Nephron (organoid): ENCODE data around the gene ZNF335.

Experiments used
- H3K27ac Mint-ChIP-seq, 3 experiments: 2 replicates each; pipeline ENCODE4 v1.8.0; 2020; ENCODE audit warnings: mixed read lengths in 3 of 3, mild to moderate bottlenecking in 2 of 3, moderate library complexity in 1 of 3
- H3K27me3 Mint-ChIP-seq: 2 replicates; pipeline ENCODE4 v1.8.0; 2021; ENCODE audit warnings: low read depth, mild to moderate bottlenecking, moderate library complexity, mixed read lengths
- H3K36me3 Mint-ChIP-seq: 2 replicates; pipeline ENCODE4 v1.8.0; 2020; ENCODE audit warnings: low read depth, mixed read lengths
- H3K4me1 Mint-ChIP-seq: 2 replicates; pipeline ENCODE4 v1.8.0; 2020; ENCODE audit warnings: mixed read lengths
- H3K4me3 Mint-ChIP-seq, 3 experiments: 2 replicates each; pipeline ENCODE4 v1.8.0; 2020; ENCODE audit warnings: mild to moderate bottlenecking in 3 of 3, mixed read lengths in 3 of 3, moderate library complexity in 2 of 3
- H3K9me3 Mint-ChIP-seq: 2 replicates; pipeline ENCODE4 v1.8.0; 2020; ENCODE audit warnings: mixed read lengths
- TF ChIP-seq, protein P1 (sequence below), 3 experiments: fragments of 200-600 bp; sonication (generic); IDR thresholded peaks; one replicate each; pipeline ENCODE4 v1.5.0; 2021; ENCODE audit warnings: antibody characterized with exemption in 3 of 3; ENCODE audit not compliant: unreplicated experiment in 3 of 3

The ZNF335 gene

DNA sequence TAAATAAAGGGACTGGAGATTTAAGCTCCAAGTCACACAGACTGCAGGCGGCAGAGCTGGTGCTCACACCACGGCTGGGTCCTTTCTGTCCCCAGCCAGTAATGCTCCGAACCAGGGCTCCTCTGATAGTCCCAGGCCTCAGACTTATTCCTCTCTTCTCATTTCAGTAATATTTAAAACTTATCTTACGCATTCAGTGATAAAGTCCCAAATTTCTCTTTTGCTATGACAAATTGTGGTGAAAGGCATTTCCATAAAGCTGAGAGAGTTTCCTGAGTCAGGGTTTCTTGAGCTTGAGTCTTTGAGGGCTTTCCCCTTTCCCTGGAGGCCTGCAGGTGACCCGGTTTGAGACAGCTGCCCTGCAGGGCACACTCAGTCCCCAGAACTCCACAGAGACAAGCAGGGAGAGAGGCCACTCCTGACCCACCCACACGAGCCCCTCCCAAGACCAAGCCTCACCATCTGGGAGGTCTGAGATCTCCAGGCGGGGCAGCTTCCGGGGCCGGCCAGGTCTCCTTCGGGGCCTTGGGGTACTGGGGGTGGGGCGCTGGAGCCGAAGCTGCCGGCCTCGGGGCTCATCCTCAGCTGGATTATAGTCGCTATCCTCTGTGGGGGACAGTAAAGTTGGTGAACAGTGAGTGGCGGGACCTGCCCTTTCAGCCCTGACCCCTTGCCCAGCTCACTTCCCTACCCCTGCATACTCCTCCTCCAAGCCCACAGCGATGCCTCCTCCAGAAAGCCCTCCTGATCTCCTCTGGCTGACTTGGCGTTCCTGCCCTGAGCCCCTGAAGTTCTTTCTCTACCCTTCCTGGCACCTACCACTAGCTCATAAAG is 6.6 kb downstream of the ZNF335 start:
- TF ChIP-seq, protein P1, sequence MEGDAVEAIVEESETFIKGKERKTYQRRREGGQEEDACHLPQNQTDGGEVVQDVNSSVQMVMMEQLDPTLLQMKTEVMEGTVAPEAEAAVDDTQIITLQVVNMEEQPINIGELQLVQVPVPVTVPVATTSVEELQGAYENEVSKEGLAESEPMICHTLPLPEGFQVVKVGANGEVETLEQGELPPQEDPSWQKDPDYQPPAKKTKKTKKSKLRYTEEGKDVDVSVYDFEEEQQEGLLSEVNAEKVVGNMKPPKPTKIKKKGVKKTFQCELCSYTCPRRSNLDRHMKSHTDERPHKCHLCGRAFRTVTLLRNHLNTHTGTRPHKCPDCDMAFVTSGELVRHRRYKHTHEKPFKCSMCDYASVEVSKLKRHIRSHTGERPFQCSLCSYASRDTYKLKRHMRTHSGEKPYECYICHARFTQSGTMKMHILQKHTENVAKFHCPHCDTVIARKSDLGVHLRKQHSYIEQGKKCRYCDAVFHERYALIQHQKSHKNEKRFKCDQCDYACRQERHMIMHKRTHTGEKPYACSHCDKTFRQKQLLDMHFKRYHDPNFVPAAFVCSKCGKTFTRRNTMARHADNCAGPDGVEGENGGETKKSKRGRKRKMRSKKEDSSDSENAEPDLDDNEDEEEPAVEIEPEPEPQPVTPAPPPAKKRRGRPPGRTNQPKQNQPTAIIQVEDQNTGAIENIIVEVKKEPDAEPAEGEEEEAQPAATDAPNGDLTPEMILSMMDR (IDR thresholded peaks at IDR 0.05; ENCODE audit: unreplicated experiment in 3 of 3) = no peak
- H3K36me3 Mint-ChIP-seq = peaks cover 32% of the 10 kb centered on the region
- H3K4me1 Mint-ChIP-seq = peaks cover 6% of the 10 kb centered on the region
- H3K27ac Mint-ChIP-seq = no peak overlapping the region
- no peak overlapping the region for H3K4me3 Mint-ChIP-seq
- no peaks in the 10 kb centered on the region for H3K27me3 Mint-ChIP-seq
- H3K9me3 Mint-ChIP-seq = no peaks in the 10 kb centered on the region

DNA sequence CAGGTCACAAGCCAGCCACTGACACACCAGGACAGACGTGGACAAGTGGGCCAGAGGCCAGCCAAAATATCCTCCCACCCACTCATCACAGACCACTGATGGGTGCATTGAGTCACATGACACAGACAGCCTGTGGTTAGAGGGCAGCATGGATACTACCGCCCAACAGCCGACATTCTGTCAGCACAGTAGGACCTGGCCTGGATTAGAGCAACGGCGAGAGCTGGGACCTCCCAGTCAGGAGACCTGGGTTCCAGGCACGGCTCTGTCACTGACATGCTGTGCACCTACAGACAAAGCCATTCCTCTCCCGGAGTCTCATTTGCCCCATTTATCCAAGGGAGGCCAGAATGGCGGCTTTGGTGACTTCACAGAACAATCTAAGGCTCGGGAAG is 8.0 kb downstream of the ZNF335 start:
- H3K9me3 Mint-ChIP-seq = no peaks in the 10 kb centered on the region
- TF ChIP-seq, protein P1 (IDR thresholded peaks at IDR 0.05; ENCODE audit: unreplicated experiment in 3 of 3) = no peak
- no peak overlapping the region for H3K27ac Mint-ChIP-seq
- H3K27me3 Mint-ChIP-seq = no peaks in the 10 kb centered on the region
- H3K4me1 Mint-ChIP-seq = no peaks in the 10 kb centered on the region
- H3K4me3 Mint-ChIP-seq = no peak overlapping the region
- peaks cover 46% of the 10 kb centered on the region for H3K36me3 Mint-ChIP-seq

DNA sequence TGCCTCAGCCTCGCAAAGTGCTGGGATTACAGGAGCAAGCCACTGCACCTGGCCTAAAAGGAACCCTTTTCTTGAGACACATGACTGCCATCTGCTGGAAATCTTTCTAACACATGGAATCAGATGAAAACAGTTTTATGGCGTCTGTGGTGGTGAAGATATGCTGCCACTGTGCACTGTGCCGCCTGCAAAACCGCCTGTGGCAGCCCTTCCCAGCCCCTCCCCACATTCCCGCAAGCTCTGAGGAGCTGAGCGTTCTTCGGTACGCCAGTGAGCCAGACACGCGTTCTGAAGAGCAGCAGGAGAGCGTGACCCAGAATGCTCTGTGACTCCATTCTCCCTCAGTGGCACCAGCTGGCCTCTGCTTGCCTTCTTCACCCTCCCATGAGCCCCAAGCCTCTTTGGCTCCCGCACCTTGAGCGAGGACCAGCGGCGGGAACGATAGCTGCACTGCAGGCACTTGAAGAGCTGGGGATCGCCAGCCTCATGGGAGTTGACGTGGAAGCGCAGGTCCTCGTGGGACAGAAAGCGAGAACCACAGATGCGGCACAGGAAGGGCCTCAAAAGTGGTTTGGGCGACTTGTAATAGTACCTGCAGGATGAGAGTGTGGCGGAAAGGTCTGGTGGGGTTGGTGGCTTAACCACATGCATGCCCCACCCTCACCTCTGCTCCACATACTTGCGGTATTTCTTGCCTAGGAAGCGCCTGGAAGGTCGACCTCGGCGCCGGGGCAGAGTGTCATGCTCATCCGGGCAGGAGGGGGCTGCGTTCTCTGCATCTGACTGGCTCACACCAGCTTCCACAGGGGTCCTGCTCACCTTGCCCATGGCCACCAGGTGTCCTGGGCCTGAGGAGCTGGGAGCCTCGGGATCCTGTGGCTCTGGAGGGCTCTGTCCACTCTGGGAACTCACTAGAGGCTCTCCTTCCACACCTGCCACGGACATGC is 8.7 kb downstream of the ZNF335 start:
- TF ChIP-seq, protein P1 (IDR thresholded peaks at IDR 0.05; ENCODE audit: unreplicated experiment in 3 of 3) = peak; percentile 33 to 54 (median 36)
- peaks cover 53% of the 10 kb centered on the region for H3K36me3 Mint-ChIP-seq
- H3K4me3 Mint-ChIP-seq = no peak overlapping the region
- no peak overlapping the region for H3K27ac Mint-ChIP-seq
- H3K9me3 Mint-ChIP-seq = no peaks in the 10 kb centered on the region
- H3K27me3 Mint-ChIP-seq = no peaks in the 10 kb centered on the region
- no peaks in the 10 kb centered on the region for H3K4me1 Mint-ChIP-seq

DNA sequence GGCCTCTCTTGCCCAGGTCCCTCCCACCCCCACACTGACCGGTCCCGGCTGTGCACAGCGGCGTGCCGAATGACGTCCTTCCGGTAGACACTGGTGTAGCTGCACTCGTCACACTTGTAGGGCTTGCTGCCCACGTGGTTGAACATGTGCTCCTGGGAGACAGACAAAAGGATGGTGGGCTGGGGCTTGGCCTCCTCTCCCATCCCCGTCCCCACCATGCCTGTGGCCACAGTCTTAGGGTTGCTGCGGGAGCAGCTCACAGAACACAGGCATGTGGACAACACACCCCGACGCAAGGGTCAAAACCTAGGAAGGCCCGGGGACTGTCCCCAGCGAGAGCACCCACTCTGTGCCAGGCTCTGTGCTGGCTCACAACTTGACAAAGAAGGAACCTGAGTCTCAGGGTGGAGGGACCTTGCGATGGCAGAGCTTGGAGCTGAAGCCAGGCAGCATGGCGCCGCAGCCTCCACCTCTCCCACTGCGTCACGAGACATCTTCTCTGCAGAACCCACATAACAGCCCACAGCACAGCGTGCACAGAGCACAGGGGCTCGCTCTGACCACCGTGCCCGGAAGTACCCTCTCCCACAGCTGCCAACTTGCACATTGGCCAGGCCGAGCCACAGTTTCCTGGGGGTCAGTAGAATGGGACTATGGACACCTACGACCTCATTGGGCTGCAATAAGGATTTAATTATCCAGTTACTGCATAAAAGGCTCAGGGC is 9.8 kb downstream of the ZNF335 start:
- peaks cover 54% of the 10 kb centered on the region for H3K36me3 Mint-ChIP-seq
- H3K4me3 Mint-ChIP-seq = no peak overlapping the region
- H3K27ac Mint-ChIP-seq = no peak overlapping the region
- TF ChIP-seq, protein P1 (IDR thresholded peaks at IDR 0.05; ENCODE audit: unreplicated experiment in 3 of 3) = no peak
- no peaks in the 10 kb centered on the region for H3K9me3 Mint-ChIP-seq
- no peaks in the 10 kb centered on the region for H3K4me1 Mint-ChIP-seq
- no peaks in the 10 kb centered on the region for H3K27me3 Mint-ChIP-seq

DNA sequence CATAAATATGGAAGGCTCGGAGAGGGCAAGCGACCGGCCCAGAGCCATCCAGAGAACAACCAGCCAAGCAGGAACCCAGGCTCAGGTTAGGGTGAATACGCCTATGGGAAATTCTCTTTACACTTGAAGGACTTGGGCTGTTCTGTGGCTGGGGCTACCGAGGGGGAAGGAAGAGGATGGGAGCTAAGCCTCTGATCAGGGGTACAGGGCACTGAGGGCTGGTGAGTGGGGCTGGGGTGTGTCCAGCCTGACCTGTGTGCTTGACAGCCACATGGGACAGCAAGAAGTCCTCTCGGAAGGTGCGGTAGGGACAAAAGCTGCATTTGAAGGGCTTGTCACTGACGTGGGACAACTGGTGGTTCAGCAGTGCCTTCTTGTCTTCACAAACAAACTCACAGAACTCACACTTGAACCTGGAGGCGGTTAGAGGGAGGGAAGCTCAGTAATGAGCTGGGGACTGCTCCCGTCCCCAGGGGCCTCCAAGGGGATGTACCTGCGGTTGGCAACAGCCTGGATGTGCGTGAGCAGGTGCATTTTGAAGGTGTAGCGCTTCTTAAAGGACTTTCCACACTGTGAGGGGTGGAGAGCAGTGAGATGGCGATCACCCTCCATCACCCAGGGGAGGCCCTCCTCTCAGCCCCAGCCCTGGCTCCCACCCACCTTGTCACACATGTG is 11.9 kb downstream of the ZNF335 start:
- Mint-ChIP-seq H3K4me3 (no peak overlapping the region), H3K36me3 (peaks cover 56% of the 10 kb centered on the region), H3K27ac (no peak overlapping the region), H3K27me3 (no peaks in the 10 kb centered on the region), H3K9me3 (no peaks in the 10 kb centered on the region), H3K4me1 (no peaks in the 10 kb centered on the region)
- TF ChIP-seq, protein P1 (IDR thresholded peaks at IDR 0.05; ENCODE audit: unreplicated experiment in 3 of 3) = no peak
